Activated CD4-positive, alpha-beta T cell treated with anti-CD3 and anti-CD28 coated beads, Interleukin-2, amount 50 U/mL, for 16 hours (primary cell): ENCODE measurements around the gene RHOBTB1.

ENCODE experiments used
- DNase-seq: peaks from one replicate; pipeline ENCODE4 v3.0.0-alpha.2; 2020

Gene RHOBTB1

DNA sequence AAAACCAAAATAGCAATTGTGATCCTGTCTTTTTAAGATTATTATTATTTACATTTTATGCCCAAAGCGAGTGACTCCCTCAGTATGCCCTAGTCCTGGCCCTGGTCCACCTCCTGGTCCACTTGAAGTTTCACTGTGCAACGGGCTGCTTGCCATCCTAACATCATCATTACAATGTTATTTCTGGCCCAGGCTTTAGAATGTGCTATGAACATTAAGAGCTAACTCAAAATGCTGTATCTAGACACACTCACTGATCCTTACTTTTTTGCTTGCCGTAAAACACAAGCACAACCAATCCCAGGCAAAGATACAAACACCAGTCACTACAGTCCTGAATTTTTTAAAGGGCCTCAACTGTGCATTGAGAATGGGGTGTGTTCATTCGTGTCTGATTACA is 38.4 kb downstream of the RHOBTB1 start:
- no peak for DNase-seq

DNA sequence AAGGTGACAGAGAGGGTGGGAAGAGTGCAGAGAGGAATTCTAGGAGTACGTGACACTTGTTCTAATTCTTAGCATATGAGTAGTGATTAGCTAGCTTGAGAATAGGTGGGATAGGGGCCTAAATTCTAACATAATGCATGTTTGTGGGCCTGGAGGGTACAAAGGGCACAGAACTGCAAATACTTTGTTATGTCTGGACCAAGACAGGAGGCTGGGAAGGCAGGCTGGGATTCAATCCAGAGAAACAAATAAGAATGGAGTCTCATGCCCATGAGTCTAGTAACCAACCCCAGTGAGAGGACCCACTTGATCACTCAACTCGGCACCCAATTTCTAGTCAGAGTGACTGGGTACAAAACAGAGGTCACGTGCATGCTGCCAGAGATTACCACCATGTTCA is 40.9 kb downstream of the RHOBTB1 start:
- DNase-seq, result no peak

DNA sequence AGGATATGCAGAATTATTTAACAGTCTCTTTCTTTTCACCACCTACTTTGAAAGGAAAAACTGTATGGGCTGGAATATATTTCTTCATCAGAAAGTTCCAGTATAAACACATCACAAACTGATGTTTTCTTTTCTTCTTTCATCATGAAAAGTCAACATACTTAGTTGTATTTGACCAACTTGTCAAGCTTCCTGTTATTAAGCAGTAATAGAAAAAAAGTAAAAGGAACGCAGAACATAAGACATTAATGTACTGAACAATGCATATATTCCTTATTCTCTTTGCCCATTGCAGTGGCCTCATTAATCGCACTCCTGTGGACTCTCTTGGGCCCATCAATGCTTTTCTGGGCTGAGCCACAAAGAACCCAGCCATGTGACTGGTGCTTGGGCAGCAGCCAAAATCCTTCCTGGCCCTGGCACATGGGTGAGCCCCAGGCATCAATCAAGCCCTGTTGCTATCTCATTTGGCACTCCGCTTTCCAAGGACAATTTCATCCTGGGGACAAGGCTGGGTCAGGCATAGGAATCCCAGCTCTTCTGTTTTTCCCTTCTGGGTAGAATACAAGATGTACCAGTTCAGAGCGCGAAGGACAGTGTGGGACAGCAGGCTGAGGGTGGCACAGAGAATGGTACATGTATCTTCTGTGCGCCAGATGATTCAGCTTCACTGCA is 42.3 kb downstream of the RHOBTB1 start:
- DNase-seq, result no peak

DNA sequence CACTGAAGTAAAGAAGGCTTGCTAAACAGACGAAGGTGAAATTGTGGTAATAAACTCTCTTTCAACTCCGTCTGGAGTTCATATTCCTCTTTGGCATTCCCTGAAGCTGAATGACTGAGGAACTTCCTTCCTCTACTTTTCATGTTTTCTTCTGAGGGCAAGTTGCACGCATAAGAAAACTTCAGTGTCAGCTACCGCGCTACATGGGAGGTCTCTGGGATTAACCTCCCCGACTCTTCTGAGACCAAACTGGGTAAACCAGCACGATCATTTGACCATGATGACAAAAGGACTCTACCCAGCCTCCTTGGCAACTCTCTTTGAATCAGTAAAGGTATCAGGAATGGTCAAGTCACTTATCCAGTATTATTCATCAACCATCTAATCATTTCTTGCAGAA is 44.7 kb downstream of the RHOBTB1 start:
- no peak for DNase-seq

DNA sequence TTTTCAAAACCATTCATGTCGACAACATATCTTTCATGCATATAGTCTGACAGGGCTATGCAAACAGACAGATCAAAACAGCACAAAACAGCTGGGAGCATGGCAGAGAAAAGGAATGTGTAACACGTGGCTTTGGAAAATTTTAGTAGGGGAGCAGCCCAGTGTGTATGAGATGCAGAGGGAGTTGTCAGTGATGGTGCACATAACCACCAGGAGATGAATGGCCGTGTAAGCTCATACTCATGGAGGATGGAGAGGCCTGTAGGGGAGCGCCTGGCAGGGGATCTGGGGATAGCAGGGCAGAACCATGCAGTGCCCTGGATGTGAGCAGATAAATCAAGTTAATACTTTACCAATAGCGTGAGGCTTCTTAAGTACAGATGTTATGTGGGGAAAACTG is 45.7 kb downstream of the RHOBTB1 start:
- DNase-seq, result no peak

DNA sequence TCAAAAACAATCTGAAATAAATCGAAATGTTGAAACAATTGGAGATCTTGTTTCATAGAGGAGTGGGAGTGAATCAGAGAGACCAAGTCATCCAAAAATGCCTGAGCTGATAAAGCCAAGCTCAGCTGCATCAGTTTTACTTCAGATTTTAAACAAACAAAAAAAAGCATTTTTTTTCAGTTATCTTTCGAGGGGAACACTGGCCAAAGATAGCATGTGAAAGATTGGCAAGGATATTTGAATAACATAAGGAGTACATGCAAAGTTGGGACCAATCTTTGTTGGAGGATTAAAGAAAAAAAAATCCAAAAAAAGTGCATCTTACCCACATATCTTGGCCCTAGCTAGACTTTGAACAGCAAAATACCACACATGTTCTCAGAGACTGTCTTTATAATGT is 47.2 kb downstream of the RHOBTB1 start:
- DNase-seq, result no peak

DNA sequence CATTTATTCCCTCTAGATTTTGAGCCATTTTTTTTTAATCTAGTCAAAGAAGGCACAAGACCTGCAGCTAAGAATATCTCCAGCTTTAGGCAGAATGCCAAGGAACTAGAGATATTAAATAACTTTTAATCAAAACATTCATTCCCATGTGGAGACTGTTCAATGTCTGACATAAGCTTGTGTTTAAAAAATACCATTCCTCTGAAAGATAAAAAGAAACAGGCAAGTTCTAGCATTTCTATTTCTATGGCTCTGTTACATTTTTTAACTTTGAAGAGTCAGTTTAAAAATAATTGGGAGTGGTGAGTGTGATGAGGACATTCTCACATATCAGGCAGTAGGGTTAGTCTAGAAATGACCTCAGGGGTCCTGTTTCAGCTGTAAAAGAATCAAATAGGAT is 48.0 kb downstream of the RHOBTB1 start:
- no peak for DNase-seq

DNA sequence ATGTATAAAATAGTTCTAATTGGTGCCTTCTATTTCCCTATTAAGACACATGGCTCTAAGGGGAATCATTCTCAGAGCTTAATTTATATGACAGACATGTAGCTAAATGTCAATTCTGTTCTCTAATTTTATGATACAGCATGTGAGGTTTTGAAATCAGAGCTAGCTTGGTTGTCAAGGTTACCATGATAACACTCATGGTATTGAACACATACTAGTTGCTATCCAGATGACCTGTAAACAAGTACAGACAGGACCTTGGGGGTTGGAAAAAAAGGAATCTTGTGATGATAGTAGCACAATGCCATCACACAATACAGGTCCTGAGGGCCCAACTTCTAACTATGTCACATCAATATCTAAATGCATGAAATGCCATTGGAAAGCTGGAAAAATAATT is 49.2 kb downstream of the RHOBTB1 start:
- no peak for DNase-seq

DNA sequence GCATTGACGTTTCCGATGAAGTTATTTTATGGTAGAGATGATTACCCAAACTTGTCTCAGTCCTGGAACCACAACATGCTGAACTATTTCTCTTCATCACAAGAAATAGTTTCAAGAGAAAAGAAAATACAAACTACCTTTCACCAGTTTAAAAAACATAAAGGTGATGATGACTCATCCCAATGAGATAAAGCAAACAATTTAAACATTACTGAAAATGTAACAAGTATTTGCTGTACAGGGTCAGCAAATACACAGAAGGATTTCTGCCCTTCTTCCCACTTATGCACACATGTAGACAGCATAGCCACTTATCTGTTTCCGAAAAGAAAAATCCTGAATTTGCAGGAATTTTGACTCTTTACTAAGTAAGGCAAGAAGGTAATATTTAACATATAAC is 50.8 kb downstream of the RHOBTB1 start:
- DNase-seq, result no peak

DNA sequence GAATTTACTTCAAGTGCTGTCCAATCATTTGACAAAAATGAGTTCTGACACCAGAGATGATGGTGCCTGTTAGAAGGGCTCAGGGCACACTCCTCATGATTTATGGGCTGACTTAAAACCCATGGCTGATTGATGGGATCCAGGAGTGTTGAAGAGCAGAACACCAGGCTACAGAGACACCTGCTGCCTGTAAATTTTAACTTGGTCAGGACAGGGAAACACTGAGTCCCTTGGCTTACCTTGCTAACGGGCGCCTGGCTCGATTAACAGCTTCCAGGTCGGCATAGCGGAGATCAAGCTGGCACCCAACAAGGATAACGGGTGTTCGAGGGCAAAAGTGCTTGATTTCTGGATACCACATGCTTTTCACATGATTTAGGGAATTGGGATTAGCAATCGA is 51.4 kb downstream of the RHOBTB1 start:
- DNase-seq, result no peak

DNA sequence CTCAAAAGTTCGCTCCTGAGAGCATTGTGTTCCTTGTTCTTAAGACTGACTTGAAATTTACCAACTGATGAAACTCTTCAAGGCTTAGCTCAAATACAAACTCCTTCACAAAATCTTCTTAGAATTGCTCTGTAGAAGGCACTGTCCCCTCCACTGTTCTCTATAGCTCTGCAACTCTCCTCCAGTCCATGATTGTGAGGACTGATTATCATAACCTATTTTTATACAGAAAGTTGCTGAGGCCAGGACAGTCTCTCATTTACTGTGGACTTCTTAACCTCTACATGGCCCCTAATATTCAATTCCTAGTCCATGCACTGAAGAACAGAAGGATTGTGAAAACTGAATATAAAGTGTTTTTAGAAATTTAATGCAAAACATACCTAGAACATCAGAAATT is 53.2 kb downstream of the RHOBTB1 start:
- DNase-seq, result no peak

DNA sequence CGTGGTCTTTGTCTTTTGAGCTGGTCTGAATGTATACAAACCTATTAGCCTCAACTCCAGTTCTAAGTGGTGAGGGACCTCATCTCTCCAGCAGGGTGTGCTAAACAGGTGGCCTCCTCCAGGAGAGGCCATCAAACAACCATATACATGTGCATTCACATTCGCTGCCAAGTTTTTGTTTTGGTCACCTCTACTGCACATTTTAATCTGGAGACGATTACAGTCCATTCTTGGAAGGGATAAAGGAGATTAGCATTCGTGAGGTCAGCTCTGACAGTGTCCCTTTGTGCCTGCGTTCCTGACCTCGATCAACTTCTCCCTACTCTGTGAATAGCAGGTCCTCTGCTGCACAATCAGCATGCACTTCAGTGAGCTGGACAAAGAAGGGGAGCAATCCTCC is 60.8 kb downstream of the RHOBTB1 start:
- DNase-seq, result peak; percentile 2

DNA sequence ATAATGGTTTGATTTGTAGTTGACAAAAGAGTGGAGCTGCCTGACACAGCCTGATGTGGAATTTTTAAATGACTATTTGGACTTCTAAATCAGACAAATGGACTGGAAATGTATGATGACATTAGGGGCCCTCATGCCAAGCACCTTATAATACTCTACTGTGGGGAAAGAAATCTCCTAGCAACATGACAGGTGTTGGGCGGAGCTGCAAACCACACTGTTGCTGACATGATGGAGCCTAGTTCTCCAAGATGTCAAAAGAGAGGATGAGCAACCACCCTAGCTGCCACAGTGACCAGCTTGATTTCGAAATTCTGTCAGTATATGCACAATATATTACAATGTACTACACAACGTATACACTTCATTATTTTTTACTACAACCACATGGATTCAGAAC is 65.8 kb downstream of the RHOBTB1 start:
- DNase-seq, result peak; percentile 1

DNA sequence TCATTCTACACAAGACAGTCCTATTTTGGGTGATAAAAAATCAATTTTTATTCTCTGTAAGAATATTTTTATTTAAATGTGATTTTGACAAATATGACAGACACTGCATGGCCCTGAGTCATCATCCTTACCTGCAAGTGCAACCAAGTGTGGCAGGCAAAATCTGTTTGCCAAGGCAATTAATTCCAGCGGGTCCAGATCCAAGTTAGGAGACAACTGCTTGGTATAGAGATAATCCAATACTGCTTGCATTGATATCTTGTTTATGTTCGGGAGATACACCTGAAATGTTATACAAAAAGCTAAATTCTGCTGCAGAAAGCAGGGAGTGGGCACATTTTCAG is 66.2 kb downstream of the RHOBTB1 start:
- no peak for DNase-seq

DNA sequence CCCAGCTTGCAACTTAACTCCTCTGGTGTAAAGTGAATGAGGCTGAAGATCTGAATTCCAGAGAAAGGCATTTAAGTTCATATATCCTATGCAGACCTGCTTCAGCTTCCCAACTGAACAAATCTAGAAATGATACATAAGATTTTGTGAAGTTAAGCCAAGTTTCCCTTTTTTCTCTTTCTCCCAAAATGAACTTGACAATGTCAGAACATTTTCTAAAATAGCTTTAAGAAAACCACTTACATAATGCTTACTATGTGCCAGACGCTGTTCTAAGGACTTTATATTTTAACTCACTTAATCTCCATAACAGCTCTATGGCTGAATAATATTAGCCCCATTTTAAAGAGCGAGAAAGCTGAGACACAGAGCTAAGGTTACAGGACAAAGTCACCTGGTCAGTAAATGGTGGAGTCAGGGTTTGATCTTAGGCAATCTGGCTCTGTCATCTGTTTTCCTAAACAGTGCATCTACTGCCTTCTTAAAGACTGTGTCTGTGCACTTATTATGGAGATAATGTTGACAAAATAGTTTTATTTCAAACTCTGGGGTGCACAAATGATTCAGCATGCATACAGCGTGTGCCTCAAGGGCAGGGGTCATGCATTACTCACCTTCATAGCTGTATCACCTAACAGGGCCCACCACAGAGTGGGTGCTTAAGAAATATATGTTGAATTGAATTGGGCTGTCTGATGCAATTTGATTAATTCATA is 66.8 kb downstream of the RHOBTB1 start:
- DNase-seq, result no peak

DNA sequence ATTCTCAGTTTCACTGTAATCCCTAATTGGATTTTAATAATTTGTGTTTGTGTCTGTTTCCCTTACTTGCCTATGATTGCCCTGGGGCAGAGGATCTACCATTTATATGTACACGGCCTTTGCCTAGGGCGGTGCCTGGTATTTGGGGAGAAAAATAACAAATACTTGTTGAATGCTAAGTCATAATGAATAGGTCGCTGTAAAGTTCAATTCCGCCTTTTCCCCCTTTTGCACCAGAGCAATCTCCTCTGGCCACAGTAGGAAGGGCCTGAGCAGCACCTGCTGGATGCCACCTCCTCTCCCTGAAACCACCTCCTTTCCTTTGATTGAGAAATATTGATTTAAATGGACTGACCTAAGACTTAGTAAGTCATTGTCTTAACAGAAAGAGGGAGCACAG is 70.2 kb downstream of the RHOBTB1 start:
- DNase-seq, result no peak

DNA sequence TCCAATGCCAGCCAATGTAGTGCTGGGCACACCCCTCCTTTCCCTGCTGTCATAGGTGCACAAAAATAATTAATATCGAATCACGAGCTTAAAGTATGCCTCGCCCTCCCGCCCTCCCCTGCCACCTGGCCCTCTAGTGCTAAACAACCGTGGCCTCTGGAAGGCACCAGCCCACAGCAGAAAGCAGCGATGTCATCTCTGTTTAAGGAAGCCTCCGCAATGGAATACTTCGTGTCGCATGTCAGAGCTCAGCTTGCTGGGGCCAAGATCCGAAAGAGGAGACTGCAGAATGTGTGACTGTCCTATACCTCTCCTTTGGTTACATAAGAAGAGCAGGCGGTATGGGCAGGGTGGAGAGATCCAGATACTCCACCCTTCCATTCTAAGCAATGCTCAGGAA is 71.5 kb downstream of the RHOBTB1 start:
- no peak for DNase-seq

DNA sequence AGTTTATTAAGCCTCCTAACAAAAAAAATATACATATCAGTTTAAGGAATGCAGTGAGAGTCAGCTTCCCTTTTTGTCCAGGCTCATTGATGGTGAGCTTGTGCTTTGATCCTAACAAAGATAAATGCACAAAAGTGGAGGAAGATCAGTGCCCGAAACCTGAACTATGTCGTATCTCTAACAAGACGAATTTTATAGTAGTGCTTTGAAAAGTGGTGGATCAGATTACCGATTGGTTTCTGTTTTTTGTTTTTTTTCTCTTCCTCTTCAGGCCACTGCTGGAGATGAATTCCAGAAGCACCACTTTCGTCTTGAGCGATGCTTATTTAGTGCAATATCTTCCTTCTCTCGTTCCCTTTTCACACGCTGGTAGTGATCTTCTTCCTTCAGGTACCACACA is 72.8 kb downstream of the RHOBTB1 start:
- DNase-seq, result no peak

DNA sequence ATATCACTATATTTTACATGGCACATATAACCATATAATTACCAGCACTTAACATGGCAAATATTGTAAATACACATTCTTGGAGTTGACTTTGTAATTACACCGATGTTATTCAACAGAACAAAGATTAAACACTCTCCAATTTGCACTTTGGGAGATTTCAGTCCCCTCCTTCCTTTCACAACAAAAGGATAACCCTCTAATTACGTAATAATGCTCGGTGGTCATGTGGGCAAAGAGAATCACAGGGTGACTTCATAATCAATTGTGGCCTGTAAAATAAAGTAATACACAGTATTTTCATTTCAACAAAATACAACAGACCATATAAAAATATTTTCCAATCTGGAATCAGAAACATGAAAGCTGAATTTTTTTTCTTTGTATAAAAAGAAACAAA is 73.2 kb downstream of the RHOBTB1 start:
- DNase-seq, result no peak

DNA sequence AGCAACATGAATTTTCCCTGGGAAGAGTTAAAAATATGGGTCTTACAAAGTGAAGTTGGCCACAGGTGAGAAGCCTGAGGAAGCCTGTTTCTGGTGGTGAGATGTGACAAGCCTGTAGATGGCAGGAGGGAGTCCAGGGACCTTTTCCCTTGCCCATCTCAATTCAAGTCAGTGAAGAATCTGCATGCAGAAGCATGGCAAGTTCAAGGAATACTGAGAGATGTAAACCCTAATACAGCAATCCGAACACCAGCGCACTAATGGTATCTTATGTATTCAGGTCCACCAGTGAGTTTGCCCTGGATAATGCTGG is 73.6 kb downstream of the RHOBTB1 start:
- DNase-seq, result no peak

DNA sequence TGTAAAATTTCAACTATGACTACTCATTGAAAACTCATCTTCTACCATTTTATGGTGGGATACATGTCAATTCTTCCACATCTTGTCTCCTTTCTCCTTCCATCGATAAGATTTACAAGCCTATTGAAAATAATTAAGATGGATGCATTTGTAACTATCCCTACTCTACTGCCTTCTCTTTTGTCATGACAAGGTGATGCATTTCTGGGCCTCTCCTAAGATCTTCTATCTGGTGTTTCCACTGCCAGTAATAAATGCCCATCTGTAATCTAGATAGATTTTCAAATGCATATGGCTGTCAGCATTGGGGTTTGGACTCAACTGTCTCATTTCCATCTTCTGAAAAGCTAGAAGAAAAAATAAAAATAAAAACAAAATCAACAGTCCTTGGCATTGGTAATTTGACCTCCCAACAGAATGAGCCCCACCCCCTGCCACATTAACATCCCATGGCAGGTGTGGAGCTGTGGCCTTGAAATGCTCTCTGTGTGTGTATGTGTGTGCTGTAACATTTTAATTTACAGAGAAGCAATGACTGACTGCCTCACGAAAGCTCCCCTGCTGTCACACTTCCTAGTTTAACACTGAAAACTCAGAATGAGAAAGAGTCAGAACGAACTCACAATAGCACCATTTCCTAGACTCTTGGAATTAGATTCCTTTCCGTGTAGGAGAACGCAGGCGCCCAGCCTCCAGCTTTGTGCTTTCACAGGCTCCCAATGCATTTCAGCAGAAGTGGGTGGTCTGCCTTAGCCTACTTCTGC is 74.2 kb downstream of the RHOBTB1 start:
- DNase-seq, result no peak

DNA sequence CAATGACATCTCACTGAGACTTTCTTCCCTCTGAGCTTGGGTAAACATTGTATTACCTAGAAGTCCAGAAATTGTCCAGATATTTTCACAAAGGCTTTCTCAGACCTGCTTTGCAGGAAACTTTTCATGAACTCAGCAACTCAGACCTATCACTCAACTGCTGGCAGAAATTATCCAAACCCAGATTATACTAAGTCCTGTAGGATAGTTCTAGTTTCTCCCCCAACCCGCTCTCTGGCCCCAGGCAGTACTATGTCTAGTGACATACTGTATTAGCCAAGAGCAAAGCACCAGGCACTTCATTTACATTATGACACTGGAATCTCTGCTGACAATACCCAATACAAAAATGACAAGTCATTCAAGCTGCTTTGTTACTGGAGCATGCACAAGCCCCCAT is 75.0 kb downstream of the RHOBTB1 start:
- no peak for DNase-seq

DNA sequence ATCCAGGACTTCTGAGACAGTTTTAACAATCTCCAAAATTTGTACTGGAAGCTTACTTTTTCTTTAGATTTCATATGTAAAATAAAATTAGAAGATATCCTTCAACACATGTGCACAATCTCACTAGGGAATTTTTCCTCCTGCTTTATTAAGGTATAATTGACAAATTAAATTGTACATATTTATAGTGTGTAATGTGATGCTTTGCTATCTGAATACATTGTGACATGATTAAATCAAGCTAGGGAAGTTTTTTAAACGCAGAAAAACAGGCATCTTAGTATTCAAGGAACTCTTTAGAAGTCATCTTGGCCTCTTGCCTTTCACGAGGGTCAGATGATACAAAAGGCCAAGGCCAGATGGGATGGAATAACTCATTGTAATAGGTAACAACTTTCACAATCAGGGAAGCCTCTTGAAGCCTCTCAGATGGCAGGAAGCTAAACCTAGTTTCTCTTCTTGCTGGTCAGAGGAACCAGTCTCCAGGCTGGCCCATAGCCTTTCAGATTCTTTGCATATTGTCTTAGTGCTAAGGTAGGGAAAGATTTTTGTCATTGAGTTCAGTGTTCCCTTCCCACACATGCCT is 78.7 kb downstream of the RHOBTB1 start:
- no peak for DNase-seq

DNA sequence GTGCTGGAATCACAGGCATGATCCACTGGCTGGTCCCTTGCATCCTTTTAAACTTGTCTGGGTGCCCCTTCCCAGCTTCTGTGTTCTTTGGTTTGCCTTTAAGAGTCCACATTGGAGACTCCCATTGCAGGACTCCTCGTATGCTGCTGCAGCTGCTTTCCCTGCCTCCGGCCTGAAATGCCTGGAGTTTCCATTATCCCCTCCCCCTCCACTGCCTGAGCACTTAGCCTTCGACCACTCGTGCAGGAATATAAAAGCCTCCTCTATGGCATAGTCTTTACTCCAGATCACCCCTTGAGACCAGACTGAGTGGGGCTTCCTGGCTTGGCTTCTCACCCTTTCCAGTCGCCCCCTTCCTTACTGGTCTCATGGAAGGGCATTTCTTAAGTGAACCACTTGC is 80.2 kb downstream of the RHOBTB1 start:
- DNase-seq, result no peak
